GM19239 (cell line): ENCODE results near the gene ANO1.

Experiments
- DNase-seq: peaks from one replicate; pipeline ENCODE4 v3.0.0; 2011; ENCODE audit warnings: low spot score; ENCODE audit not compliant: insufficient read length
- FAIRE-seq: peaks from 2 replicates; lab custom pipeline; 2011; peaks lifted over from hg19 to GRCh38; lab: Jason Lieb, UNC

ANO1 gene

DNA sequence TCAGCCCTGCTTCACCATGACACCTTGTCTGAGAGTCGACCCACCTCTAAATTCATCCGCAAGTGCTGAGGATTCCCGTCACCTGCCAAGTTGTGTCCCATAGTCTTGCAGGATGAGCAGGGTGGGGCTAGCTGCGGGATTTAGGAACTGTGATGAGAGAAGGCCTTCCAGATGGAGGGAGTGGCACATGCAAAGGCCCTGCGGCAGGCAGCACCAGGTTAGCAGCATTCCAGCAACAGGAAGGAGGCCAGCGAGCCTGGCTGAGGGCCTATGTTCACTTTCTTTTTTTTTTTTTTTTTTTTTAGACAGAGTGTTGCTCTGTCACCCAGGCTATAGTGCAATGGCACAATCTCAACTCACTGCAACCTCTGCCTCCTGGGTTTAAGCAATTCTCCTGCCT is 31.8 kb downstream of the ANO1 start:
- DNase-seq (no peak), FAIRE-seq (no peak)

DNA sequence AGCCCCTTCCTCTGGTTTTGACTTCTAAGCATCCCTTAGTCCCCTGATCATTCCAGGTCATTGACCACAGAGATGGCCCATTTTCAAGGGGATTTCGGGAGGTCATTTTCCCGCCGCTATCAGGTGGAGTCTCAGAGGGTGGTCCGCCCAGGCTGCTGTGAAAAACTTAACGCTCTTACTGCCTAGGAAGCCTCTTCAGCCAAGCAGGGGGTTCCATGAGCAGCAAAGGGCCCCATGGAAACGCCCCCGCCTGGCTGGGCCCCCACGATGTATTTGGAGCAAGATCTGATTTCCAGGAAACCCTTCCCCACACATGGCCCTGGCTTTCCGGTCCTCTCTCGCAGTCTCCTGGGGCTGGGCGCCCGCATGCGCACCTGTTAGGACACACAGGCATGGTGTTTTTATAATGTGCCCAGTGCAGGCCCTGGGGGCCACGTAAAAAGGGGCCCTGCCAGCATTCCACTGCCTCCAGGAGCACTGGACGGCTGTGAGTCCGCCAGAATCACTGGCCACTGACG is 32.5 kb downstream of the ANO1 start:
- DNase-seq: no peak
- FAIRE-seq: no peak

DNA sequence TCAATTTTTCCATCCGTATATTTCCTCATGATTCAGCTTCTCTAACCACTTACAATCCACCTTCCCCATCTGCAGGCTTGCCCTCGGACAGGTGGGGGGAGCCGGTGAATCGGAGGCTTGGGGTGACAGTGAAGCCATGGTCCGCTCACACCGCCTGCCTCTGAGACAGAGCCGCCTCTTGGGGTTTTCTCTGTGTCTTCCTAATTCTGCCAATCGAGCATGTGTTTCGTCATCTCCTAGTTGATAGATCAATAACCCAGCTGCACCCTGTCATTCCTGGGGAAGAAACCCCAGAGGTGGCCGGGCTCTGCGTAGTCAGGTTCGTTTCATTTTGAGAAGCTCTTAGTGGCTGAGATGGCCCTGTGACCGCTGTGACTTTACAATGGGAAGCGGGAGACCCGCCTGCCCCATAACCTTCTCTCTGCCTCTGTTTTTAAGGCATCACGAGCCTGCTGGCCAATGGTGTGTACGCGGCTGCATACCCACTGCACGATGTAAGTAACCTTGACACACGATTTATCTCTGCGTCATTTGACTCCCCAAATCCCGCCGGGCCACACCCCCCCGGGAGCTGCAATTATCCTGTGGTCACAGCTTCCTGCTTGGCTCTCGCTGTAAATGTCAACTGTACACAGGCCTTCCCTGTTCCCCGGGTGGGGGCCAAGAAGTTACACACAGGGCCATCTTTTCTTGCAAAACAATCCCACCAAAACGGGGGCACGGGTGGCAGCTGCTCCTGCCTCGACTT is 33.3 kb downstream of the ANO1 start:
- no peak for FAIRE-seq

DNA sequence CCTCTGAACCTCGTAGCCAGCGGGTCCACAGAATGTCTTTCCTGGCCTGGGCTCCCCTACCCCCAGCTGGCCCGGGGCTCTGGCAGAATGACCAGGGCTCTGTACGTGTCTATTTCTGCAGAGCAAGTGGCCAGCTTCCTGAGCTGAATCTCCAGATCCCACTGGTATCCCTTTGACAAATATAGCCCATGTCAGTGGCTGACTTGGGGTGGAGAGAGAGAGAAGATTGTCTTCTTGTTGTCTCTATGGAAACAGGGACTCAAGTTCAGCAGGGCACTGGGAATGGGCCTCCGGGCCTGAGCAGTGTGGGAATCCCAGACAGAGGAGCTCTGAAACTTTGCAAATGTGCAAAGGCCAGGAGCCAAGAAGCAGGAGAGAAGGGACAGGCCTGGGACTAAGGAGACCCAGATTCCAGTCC is 33.9 kb downstream of the ANO1 start:
- DNase-seq: no peak
- FAIRE-seq: no peak

More for the DNA sequence above, 33.3 kb downstream of the ANO1 start:
- DNase-seq: no peak

DNA sequence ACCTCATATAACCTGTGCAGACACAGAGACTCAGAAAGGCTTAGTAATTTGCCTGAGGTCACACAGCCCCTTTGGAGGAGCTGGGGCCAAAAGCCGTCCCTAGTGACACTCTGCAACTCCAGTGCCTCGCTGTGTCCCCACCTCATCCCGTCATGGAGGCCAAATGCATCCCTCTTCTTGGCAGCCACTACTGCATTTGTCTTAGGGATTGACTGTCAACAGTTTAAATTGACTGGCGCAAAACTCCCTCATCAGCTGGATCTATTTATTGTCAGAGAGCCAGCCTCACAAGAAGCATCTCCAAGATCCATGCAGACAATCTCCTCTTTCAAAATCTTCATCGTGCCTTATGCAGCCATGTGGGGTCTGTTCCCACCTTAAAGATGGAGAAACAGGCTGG is 35.7 kb downstream of the ANO1 start:
- no peak for DNase-seq
- FAIRE-seq: no peak

DNA sequence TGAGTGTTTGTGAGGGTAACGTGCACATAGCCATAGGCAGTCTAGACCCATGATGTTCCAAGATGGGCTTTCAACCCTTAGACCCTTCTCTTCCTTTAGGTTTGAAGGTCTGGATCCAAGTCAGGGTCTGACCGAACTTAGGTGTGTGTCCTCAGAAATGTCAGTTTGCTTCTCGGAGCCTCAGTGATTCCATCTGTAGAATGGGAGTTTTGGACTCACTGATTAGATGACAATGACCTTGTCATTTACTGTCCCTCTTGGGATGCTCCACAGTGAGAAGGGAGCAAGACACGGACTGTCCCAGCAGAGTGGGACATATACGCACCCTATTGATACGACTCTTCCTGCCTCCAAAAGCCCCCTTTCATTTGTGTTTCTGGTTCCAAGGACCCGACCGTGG is 37.7 kb downstream of the ANO1 start:
- FAIRE-seq (no peak), DNase-seq (no peak)

DNA sequence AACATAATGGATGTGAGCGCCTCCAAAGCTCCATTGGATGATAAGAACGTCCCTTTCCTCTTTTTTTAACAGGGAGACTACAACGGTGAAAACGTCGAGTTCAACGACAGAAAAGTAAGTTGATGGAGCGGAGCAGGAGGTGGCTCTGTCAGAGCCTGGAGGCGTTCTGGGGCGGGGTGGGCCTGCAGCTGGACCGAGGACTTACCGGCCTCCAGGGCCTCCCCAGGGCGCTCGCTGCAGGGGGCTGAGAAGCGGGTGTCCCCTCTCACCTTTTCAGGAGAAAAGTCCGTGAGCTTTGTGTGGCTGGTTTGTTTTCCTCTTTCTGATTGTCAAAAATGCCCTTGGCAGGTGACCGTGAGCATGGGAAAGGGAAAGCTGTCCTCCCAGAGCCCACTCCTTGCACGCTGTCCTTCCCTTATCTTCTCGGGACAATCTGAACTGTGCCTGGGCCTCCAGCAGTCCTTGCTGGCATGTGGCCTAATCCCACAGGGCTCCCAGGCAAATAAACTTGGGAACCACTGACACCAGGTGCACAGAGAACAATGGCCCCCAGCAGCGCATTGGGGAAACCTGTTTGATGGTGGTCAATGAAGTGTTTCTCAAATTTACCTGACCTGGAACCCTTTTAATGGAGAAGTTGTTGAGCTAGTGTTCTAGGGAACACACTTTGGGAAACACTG is 38.4 kb downstream of the ANO1 start:
- no peak for FAIRE-seq

DNA sequence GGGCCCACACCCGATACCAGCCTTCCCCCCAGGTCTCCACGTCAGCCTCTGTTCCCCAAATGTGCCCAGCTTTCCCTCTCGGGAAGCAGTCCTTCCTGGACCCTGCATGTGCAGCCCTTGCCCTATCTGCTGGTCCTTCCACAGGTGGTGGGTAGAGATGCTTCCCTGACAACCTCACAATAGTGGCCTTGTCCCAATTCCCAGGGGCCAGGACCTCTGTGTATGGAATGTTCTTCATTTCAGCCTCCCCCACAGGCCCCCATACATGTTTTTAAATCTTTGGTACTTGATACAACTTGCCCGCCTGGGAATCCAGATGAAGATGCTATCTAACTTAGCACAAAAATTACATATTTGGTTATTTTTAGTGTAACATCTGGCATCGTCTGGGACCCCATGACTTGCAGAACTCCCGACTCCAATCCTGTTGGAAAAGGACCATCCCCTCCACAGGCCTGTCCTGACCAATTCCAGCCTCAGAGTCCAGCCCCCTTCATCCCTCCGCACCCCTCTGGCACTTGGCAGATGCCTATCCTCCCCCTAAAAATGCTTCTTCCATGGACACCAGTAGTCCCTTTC is 39.5 kb downstream of the ANO1 start:
- DNase-seq (no peak), FAIRE-seq (no peak)

More for the DNA sequence above, 38.4 kb downstream of the ANO1 start:
- DNase-seq: no peak

DNA sequence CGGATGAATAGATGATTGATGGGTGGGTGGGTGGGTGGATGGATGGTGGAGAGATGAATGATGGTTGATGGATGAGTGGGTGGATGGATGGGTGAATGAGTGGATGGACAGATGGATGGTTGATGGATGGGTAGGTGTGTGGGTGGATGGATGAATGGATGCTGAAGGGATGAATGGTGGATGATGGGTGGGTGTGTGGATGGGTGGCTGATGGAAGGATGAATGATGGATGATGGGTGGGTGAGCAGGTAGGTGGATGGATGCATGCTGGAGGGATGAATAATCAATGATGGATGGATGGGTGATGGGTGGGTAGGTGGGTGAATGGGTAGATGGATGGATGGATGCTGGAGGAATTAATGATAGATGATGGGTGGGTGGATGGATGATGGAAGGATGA is 40.5 kb downstream of the ANO1 start:
- DNase-seq: no peak
- no peak for FAIRE-seq

DNA sequence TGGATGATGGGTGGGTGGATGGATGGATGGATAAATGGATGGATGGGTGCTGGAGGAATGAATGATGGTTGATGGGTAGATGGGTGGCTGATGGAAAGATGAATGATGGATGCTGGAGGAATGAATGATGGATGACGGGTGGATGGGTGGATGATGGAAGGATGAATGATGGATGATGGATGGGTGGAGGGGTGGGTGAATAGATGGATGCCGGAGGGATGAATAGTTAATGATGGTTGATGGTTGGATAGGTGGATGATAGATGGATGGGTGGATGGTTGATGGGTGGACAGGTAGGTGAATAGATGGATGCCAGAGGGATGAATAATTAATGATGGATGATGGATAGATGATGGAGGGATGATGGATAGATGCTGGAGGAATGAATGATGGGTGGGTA is 41.4 kb downstream of the ANO1 start:
- DNase-seq (no peak), FAIRE-seq (no peak)

DNA sequence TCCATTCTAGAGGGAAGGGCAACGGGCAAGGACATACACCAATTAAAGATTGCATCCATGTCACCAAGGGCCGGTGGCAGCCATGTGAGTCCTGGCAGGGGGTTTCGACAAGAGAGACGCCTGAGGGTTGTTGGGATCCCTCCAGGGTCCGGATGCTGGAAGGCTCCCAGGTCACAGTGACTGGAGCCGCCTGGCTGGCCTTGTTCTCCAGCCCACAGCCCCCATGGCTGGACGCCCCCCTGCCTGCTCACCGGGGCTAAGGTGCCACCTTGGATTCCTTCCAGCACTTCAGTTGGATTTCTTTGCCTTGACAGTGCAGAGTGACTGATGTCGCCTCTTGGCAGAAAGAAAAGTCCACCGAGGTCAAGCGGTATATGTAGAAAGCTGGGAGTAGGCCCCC is 42.6 kb downstream of the ANO1 start:
- no peak for DNase-seq
- no peak for FAIRE-seq

DNA sequence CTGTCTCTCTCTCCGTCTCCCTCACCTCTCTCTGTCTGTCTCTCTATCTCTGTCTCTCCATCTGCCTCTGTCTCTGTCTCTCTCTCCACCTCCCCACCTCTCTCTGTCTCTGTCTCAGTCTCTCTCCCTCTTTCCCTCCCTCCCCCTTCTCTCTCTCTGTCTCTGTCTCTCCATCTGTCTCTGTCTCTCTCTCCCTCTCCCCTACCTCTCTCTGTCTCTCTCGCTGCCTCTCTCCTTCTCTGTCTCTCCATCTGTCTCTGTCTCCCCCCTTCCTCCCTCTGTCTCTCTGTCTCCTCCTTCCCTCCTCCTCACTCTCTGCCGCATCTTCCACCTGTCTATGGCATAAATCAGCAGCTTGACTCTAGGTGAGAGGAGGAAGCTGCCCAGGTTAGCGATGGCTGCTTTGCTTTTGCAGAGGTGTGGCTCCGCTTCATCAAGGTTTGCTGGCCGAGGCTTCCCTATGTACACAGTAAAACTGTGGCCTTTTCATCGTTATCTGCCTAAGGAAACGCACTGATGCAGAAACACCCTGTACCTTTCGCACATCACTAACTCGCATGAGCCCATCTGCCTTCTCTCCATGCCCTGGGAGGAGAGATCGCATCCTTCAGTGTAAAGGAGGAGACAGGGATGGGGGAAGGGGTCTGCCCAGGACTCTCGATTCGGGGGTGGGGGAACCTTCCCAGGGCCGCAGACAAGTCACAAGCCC is 44.5 kb downstream of the ANO1 start:
- DNase-seq (no peak), FAIRE-seq (no peak)

DNA sequence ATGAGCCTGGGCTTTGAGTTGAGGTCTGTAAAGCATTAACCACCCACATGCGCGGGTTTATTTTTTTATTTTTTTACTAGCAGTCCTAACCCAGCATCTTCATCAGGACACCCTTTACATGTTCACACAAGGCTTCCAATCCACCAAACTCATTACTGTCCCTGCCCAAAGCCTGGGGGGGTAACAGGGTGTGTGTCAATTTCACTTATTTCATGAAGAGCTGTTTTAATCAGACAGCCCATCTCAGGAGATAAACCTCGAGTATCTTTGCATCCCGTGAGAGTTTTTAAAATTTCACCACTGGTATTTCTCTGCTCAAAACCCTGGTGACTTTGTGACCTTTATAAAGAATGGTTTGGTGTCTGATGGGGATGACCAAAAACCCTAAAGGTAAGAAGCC is 45.6 kb downstream of the ANO1 start:
- DNase-seq: no peak
- no peak for FAIRE-seq

DNA sequence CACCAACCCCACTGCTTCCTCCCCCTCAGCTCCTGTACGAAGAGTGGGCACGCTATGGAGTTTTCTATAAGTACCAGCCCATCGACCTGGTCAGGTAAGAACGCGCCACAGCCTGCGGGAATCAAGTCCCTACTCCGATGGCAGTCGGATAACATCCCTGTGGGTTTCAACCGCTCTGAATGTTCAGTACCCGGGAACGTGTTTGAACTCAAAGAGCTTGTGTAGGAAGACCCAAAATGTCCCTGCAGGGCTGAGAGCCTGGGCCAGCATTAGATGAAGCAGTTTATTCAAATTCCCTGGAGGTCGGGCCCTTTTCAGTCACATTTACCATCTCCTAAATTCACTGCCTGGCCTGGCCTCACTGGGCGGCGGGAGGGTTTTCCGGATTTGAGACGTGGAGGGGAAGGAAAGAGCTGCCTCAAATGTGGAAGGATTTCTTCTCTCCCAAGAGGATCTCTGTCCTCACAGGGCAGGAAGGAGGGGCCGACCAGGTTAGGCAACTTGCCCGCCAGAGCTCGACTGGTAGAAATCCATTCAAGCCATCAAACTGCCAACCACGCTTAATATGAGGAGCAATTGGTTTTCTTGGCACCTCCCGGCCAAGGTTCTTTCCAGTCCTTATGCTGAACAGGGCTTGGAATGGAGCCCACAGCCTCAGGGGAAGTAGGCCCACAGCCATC is 46.3 kb downstream of the ANO1 start:
- FAIRE-seq: no peak
- no peak for DNase-seq

DNA sequence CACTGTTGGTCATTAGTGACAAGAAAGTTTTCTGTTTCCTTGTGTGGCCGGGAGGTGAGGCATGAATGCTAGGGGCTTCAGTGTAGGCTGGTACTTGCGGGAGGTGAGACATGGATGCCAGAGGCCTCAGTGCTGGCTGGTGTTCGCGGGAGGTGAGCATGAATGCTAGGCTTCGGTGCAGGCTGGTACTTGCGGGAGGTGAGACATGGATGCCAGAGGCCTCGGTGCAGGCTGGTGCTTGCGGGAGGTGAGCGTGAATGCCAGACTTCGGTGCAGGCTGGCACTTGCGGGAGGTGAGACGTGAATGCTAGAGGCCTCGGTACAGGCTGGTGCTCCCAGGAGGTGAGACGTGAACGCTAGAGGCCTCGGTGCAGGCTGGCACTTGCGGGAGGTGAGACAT is 48.4 kb downstream of the ANO1 start:
- FAIRE-seq (no peak), DNase-seq (no peak)

DNA sequence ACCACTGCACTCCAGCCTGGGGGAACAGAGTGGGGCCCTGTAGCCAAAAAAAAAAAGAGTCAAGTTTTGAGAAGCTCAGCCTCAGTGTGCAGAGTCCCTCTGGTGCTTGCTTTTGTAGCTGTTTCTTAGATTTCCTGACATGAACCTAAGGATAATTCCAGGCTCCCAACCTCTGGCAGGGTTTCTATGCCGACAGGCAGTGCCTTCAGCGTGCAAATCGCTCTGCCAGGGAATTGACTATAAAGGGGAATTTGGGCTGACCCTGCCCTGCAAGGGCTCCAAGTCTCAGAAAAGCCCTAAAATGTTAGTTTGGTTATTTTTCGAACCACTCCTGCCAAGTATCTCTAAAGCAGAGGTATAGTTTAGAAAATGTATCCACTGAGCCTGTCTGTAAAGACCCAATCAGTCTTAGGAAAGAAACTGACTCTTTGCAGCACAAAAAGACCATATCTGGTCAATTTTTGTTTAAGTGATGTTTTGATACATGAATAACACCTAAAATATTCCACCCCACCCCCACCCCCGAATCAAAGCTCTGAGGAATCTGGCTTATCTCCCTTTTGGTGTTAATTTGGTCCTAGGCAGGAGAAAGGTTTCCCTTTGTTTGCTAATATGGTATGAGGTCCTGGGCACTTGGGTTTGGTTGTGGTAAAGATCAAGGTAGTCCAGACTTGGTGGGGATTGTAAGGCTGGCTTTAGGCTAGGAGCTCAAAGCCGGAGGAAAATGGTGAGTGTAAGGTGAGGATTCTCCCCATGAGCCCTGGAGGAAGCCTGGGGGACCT is 49.7 kb downstream of the ANO1 start:
- DNase-seq (no peak), FAIRE-seq (no peak)

DNA sequence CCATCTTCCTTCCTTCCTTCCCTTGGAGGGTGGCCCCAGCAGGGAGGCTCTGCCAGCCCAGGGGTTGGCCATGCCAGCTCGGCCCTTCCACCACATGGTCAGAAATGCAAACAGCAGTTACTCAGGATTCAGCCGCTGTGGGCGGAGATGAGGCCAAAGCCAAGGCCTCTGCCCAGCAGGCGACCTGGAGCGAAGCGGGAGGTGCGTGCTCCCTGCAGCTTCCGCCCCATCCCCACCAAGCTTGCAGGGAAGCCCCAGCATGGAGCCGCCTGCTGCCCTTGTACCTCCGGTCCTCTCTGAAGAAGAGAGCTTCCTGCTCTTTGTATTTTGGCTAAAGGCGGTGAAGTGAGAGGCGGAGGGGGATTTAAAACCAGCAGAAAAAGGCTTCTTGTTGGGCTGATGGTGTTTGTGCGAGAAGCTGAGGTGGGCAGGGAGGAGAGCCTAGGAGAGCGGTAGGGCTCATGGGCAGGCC is 50.4 kb downstream of the ANO1 start:
- DNase-seq: no peak
- FAIRE-seq: no peak

DNA sequence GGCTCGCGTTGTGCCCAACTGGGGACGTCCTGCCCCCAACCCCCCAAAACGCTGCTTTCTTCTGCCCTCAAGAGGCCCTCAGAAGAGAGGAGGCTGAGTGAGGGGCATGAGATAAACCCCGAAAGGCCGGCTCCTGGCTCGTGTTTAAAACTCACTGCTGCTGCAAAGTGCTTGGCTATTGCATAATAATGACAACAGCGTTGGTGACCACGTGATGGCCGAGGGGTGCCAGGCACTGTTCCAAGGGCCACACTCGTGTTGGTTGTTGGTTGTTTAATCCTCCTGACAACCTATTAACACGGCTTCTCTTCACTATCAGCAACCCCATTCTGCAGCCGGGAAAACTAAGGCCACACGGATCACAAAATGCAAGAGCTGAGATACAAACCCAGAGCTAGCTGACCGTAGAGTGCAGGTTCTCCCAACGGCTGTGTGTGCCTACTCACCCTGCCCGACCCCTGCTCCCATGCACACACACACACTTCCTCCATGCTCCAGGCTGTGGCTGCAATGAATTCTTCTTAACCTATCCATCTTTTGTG is 51.0 kb downstream of the ANO1 start:
- FAIRE-seq: no peak
- no peak for DNase-seq

DNA sequence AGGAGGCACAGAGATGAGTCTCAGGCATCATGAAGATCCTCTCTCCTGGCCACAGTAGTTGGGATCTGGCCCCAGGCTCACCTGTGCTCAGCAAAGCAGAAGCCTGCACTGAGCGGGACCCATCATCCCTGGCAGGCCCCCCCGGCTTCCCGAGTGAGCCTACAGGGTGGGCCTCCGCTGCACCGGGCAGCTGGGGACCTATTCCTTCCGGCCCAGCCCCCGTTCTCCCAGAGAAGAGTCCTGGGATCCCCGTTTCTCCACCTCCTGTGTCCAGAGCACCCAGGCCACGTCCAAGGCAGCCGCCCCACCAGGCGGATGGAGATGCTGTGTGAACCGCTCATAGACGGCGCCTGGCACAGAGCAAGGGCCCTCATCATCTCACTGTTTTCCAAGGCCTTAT is 52.5 kb downstream of the ANO1 start:
- FAIRE-seq: no peak
- no peak for DNase-seq
